Dermis microvascular lymphatic vessel endothelial cell (primary cell): ENCODE measurements around the gene TRIM46. TPM values are rescaled to one million over a fixed set of nuclear protein-coding genes. Genes with fewer than 3 reads are reported as not detected.
"Not testable (repeated sequence)": the region's sequence is repeated elsewhere in the genome, so short reads cannot be mapped to it uniquely, and the experiment has no call there.

Experiments
- DNase-seq, 2 donors: peaks; one replicate each; pipeline versions ENCODE4 v3.0.0 to v3.0.0-alpha.2; 2010; ENCODE audit warnings: low read depth in 2 of 2
- total RNA-seq: library from RNA; depleted of rRNA; stranded (reverse); fragments of >200 nt; gene quantifications from 2 replicates; pipeline ENCODE4 v1.2.1, GENCODE V29; 2014

The TRIM46 gene
- total RNA-seq, 1 donor from 2014 or later, result 1.9 TPM

DNA sequence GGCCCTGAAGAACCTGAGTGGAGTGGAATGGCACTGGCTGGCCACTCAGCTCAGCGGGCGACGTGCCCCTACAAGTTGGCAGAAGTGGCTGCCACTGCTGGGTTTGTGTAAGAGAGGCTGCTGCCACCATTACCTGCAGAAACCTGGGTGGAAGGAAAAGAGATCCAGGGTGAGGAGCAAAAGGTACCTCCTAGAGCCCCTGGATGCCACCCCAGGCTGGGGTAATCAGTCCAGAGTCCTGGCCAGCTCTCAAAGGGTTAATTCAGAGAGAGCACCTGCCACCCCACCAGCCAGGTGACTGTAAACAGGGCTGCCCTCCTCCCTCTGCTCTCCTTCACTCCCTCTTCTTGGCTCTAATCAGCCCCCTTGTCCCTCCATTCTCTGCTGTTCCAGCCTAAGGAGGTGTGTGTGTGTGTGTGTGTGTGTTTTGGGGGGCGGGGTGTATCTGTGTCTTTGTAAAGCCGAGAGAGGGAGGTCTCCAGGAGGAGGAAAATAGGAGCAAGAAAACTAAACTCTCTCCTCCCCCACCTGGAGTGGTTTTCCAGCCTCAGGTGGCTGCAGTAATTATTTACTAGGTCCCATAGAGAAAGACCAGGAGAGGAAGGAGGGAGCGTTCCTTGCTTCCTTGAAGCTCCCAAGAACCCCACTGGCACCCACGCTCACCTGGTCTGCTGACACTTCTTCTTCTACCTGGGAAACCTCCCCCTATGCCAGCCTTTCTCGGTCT is 12.6 kb downstream of the TRIM46 start:
- no peak for DNase-seq

DNA sequence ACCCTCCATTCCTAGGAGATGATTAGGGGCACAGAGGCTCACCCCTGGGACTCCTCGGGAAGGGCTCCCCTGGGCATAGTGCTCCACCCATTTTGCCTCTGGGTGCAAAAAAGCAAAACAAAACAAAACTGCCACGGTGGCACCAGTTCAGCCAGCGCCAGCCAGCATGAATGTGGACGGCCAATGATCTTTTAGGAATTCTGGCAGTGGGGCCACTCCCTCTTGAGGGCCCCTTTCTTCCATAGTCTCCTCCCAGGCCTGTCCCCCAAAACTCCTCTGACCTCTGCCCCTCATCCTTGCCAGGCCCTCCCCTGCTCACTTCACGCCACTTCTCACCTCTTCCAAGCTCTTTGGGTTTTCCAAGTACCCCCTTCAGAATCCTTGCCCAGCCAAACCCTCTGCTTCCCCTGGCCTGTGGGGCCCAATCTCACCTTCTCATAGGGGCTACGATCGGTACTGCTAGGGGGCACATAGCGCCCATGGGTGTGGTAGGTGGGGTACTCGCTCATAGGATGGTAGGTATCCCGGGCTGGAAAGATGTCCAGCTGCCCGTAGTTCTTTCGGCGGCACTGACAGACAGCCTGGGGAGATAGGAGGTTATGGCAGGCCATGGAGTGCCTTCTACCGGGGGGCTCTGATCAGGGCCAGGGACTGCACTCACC is 13.3 kb downstream of the TRIM46 start:
- DNase-seq, result no peak

DNA sequence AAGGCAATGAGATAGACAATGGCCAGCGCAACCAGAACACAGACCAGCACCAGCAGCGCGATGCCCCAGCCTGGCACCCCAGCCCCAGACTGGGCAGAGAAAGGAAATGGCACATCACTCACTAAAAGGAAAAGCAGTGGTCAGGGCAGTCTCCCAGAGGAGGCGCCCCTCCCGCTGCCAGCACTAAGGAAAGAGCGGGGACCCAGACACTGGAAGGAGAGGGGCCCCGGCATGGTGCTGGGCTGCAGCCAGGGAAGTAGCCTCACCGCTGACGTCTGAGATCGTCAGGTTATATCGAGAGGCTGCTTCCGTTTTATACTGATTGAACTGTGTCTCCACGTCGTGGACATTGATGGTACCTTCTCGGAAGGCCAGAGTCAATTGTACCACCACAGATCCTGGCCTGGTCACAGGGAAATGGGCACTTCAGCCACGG is 13.8 kb downstream of the TRIM46 start:
- no peak for DNase-seq

DNA sequence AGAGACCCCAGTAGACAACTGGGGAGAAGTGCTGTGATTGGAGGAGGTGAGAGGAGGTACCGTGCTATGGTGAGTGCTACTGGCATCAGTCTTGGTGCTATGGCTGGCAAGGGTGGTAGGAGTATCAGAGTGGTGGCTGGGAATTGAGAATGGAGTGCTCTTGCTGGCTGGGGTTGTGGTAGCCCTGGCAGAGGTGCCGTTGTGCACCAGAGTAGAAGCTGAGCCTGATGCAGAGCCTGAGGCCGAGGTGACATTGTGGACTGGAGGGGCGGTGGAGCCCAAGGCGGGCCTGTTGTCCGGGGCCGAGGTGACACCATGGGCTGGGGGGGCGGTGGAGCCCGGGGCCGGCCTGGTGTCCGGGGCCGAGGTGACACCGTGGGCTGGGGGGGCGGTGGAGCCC is 14.6 kb downstream of the TRIM46 start:
- no peak for DNase-seq

DNA sequence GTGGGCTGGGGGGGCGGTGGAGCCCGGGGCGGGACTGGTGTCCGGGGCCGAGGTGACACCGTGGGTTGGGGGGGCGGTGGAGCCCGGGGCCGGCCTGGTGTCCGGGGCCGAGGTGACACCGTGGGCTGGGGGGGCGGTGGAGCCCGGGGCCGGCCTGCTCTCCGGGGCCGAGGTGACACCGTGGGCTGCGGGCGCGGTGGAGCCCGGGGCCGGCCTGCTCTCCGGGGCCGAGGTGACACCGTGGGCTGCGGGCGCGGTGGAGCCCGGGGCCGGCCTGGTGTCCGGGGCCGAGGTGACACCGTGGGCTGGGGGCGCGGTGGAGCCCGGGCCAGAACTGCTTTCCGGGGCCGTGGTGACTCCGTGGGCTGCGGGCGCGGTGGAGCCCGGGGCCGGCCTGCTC is 16.3 kb downstream of the TRIM46 start:
- not testable (repeated sequence) for DNase-seq

DNA sequence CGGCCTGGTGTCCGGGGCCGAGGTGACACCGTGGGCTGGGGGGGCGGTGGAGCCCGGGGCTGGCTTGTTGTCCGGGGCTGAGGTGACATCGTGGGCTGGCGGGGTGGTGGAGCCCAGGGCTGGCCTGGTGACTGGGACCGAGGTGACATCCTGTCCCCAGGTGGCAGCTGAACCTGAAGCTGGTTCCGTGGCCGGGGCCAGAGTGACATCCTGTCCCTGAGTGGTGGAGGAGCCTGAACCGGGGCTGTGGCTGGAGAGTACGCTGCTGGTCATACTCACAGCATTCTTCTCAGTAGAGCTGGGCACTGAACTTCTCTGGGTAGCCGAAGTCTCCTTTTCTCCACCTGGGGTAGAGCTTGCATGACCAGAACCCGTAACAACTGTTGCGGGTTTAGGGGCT is 18.3 kb downstream of the TRIM46 start:
- DNase-seq, result no peak

DNA sequence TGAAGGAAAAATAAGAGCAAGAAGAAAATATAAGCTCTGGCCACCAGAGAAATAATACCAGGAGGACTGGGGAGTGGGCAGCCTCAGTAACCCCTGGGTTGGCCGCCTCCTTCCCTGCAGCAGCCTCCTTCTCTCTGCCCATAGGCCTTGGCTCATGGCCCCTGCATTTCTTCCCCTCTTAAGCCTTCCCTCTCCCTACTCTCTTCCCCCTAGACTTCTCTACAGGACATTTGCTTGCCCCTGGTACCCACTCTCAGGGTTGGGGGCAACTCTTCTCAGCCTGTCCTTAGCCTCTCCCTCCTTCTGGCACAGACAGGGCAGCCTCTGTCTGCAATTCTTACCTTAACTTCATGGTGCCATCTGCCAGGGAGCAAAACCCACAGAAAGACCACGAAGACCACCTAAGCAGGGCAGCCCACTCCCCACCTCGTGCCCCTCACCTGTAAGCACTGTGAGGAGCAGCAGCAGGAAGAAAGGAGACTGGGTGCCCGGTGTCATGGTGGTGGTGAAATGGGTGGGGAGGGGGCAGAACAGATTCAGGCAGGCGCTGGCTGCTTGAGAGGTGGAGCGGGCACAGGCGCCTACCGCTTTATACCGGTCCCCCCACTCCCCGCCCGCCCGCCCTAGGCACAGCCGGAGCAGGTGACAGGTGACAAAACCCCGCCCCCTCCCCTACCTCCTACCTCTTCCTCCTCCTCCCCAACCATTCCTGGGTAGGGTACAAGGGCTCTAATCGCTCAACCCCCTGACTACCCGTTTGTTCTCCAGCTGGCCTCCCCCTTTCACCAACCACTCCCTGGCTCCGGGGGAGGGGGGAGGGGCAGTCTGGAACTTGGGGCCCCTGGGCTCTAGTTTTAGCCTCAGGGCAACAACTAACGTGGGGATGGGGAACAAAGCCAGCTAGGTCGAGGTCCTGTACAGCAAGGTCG is 19.0 kb downstream of the TRIM46 start:
- no peak for DNase-seq

DNA sequence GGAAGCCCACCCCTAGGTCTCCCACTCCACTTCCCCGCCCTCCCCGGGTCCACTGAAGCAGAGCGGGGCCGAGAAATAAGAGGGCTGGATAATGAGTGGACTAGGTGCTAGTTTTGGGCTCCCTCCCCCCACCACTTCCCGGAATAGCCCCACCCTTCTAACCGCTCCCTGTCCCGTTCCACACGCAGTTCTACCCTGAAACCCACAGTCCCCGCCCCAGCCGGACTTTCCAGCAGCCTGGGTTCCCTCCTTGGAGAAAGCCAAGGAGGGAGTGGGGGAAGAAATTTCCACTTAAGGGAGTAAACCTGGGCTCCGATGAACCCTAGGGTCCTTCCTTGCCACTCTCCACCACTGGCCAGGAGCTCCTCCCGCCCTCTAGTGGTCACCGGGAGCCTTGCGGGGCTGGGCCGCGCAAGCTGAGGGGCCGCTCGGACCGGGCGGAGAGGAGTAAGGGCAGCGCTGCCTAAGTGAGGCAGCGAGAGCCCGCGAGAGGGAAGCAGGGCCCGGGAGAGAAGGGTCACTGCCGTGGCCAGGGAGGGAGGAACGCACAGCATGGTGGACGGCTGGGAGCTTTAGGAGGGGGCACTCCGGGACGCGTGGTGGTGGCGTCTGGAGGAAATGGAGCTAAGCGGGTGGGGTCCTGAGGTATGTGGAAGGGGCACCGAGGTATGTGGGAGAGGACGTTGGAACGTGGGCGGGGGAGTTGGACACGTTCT is 19.8 kb downstream of the TRIM46 start:
- DNase-seq, result peak; percentile 58 to 85

DNA sequence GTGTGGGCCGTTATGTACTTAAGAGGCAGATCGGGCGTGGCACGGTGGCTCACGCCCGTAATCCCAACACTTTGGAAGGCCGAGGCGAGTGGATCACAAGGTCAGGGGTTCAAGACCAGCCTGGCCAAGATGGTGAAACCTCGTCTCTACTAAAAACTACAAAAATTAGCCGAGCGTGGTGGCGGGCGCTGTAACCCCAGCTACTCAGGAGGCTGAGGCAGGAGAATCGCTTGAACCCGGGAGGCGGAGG is 20.3 kb downstream of the TRIM46 start:
- DNase-seq, result not testable (repeated sequence)

DNA sequence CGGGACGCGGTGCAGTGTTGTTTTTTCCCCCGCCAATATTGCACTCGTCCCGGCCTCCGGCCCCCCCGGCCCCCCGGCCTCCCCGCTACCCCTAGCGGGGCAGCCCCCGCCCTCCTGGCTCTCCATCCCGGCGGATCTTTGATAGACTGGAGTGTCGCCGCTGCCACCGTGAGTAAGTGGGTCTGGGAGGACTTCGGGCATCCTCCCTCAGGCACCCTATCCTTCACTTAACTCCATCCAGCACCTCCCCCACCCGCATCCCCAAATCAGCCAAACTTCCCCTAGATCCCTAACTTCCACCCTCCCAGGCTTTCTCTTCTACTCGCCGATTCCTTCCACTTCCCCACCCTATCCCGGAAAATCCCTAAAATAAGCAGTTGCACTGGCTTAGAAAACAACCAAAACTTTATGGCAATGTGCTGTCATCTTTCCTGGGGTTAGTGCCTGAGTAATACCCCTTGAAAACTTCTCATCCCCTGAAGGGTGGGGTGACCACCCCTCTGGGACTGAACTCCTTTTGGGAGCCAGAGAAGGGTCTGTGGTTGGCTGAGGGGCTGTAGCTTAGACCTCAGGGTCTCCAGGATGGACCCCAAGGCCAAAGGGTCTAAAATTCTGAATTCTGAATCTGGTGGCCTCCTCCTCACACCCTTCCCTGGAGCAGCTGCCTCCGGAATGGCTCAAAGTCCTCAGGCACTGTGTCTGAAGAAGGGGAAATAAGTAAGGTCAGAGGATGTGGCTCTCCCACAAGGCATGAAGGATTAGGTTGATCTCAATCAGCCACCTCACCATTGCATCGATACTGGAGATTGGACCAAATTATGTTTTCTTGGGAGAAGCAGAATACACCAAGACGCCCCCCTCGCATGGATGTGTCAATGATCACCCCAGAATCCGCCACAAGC is 21.8 kb downstream of the TRIM46 start:
- no peak for DNase-seq

DNA sequence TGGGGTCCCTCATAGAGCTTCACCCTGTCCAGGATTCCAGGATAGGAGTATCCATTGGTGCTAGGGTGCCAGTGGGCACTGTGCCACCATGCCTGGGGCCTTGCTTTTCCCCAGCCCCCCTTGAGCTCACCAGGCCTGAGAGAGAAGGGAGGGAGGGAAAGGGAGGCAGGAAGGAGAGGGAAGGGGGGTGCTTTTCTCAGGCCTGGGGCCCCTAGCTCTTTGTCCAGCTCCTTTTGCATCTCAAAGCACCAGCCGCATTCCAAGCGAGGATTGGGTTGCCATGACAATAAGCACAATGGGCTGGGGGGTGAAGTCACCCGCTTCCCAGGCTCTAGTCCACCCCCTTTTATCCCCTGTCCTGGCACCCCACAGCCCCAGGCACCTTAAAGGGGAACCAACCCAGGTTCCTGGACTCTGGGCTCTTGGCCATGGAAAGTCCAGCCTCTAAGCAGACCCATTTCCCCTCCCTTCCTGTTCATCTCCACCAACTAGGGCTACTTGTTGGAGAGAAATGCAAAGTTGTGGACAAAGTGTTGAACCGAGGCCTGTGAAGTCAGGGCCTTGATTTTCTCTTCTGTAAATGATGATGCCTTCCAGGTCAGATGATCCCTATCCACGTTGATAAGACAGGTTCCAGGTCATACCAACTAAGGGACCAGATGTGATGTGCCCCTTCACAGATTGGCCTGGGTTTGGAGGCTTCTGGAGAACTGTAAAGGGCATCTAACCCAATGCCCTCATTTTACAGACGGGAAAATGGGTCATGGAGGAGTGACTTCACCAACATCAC is 22.6 kb downstream of the TRIM46 start:
- DNase-seq, result no peak

DNA sequence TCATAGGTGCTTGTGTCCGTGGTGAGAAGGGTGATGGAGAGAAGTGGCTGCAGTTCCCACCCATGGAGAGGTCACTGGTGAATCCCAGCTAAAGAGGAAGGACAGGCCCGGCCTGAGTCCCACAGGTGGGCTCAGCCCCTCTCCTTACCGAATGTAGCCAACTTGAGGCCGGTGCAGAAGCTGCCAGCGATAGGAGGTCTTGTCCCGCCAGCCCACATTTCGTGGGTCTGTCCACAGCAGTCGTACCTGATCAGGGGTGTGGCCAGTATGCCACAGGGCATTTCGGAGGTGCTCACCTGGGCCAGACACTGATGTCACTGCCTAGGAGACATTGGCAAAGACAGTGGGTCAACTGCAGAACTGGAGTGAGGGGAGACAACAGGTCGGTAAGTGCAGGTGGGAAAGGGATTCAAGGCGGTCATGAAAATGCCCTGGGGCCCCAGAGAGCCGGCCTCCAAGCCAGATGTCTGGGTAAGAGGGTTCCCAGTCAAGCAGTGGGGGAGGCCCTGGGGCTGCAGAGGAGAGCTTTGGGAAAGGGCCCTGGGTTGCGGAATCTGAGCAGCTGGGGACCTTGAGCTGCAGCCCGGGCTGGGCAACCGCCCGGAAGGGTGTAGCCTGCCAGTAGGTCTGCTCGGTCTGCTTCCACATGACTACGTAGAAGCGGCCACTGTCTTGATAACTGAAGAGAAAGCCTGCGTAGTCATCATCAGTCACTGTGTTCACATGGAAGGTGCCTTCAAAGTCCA is 23.4 kb downstream of the TRIM46 start:
- no peak for DNase-seq

DNA sequence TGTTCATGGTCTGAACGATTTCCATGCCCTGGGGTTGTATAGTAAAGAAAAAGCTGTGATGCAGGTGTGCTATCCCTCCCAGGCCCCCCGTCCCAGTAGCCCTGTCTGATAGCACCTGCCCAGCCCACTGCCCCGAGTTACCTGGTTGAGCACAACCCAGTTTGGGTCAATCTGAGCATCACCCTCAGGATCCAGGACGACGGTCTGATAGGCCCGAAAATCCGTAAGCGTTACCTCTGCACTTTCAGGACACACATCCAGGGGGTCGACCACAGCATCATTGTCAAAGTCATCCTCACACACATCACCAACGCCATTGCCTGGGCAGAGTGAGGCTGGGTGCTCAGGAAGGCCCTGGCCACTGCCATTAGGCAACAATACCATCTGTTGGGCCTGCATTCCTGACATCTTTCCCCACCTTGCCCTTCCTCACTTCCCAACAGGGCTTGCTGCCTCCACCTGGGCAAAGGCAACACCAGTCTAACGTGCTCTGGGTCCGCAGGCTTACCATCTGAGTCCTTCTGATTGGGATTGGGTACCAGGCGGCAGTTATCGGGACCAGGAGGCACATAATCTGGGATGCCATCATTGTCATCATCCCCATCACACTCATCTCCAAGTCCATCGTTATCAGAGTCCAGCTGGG is 24.4 kb downstream of the TRIM46 start:
- DNase-seq, result no peak

DNA sequence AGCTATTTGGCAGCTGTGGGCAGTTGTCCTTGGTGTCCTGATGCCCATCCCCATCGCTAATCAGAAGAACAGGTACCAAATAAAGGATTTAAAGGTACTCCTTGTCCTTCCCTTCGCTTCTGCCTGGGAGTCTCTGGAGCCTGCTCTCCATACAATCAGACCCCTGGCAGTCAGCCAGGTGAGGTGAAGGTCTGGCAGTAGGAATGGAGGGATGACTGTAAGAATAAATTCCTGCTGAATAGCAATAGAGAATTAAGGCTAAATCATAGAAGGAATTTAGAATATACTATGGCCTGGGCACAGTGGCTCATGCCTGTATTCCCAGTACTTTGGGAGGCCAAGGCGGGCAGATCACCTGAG is 24.9 kb downstream of the TRIM46 start:
- DNase-seq, result no peak

DNA sequence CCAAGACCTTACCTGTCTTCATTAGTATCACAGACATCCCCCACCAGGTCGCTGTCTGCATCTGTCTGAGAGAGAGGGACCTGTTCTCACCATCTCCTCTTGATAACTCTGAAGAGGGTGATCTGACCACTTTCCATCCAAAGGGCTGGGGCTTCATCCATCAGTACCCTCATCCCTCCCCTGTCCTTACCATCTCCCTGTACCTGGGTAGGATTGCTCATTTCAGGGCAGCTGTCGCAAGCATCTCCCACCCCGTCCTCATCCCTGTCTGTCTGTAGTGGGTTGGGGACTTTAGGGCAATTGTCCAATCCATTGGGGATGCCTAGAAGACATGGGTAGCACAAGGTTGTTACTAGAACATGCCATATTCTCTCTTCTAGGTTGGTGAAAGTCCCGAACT is 26.1 kb downstream of the TRIM46 start:
- DNase-seq, result no peak

DNA sequence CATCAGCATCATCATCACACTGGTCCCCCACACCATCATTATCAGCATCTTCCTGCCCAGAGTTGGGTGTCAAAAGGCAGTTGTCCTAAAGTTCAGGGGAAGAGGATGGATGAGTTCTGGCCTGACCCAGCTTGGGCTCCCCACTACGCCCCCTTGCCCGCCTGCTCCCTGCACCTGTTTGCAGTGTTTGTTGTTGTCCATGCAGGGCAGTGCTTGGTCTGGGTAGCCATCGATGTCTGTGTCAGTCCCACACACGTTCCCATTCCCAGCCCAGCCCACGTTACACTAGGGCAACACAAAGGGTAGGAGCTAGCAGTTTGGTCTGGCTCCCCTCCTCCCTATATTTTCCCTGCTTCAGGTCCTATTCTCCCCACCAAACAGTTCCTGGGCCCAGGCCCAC is 27.3 kb downstream of the TRIM46 start:
- DNase-seq, result no peak

DNA sequence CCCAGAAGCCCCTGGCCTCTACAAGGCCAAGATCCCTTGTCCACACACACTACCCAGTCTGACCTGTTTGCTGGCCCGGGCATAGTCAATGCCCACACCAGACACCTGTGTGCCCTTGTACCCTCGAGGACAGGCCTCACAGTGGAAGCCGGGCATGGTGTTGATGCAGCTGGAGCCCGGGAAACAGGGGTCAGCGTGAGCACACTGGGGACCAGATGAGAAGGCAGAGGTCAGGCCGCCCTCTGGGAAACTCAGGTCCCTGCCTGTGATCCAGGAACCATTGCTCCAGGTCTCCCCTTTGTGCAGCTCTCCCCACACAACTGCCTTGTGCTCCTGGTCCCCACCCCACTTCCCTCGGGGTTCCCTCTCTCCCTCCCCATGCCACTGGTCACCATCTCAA is 28.5 kb downstream of the TRIM46 start:
- DNase-seq, result no peak

DNA sequence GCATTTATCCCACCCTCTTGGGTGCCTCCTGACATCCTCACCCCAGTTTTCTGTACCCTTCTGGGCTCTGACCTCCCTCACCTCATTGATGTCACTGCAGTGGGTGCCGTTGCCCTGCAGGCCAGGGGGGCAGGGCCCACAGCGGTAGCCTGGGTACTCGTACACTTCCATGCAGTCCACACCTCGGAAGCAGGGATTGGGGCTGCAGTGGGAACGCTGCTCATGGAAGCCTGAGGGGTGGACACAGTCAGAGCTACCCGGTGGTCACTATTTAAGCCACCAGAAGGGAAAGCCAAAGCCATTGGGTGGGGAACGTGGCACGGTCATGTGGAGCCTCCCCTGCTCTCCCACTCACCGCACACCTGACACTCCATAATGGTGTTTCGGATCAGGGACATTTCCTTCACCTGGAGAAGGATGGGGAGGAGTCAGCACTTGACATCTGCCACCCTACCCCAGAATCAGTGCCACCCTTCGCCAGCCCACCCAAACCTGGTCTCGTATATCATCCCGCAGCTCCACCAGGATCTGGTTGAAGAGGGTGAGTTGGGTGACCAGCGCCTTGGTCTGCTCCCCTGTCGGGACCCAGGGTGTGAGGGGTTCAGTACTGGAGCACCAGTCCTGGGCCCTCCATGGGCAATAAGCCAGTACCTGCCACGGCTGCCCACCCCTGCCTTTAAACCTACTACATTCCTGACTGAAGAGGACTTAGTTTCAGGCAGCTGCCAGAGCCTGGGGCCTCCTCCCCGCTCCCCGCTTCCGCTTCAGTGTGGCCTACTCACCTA is 29.3 kb downstream of the TRIM46 start:
- DNase-seq, result no peak
